Anterior cingulate cortex (tissue), 58 donors: Measurements from ENCODE around the gene SLC25A42.
"Not testable (repeated sequence)": the region's sequence is repeated elsewhere in the genome, so short reads cannot be mapped to it uniquely, and the experiment has no call there.

Source experiments
- DNase-seq, 58 donors: peaks; one replicate each; lab custom pipeline; 2025; lab: John Stamatoyannopoulos, UW

The SLC25A42 gene, protein sequence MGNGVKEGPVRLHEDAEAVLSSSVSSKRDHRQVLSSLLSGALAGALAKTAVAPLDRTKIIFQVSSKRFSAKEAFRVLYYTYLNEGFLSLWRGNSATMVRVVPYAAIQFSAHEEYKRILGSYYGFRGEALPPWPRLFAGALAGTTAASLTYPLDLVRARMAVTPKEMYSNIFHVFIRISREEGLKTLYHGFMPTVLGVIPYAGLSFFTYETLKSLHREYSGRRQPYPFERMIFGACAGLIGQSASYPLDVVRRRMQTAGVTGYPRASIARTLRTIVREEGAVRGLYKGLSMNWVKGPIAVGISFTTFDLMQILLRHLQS

DNA sequence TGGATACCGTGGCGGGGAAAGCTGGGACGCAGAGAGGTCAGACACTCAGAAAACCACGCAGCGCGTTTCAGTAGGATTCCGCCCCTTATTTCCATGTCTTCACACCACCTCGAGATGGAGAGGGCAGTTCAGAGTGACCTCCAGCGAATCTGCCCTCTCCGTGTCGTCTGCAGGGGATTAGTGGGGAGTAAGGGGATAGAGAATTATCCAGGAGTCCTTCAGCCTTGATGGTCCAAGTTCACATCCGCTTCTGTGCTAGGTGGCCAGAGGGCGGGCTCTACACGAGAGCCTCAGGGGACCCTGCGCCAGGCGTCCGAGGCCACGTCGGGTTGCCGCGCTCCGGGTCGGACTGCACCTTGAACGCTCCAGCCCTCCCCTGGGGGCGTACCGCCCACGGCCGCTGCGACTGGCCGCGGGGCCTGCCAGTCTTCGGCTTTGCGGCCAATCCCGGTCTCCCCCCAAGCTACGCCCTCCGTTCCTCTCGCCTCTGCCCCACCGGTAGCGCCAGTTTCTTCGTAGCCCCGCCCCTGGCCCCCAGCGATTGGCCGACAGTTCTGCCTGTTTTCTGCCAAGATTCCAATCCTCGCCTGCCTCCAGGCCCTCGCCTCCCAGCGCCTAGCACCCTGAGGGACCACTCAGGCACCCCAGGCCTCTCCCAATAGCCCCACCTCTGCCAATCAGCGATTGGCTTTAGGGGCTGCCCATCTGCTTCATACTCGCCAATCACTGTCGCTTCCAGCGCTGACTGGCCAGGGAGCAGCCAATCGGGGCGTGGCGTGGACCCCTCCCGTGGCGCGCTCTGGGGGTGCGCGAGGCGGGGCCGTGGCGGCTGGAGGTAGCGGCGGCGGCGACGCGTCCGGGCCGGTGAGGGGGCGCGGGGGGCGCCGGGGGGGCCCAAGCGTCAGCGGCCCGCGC is at the start of gene SLC25A42:
TSS of gene SLC25A42 (plus strand) at position 812 of the 915 bp plus-strand sequence. CDS start 32,131 bp downstream, outside the sequence.
- DNase-seq = peak; percentile 92 to 100 (median 100)

DNA sequence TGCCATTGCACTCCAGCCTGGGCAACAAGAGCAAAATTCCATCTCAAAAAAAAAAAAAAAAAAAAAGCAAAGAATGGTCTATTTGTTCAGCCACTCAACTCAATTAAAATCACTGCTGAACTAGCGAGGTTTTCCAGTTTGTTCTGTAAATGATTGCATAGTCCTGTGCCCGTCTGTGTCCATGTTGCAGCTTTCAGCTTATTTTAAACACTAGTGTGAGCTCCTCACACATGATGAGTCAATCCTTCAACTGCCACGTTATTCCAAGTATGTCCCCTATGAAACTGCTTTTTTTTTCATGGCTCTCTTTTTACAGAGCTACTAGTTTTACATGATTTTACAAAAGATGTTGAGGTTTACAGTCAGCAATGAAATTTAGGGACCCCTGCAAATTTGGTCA is 42.7 kb upstream of the SLC25A42 start:
- peak in 3 of 58 donors; percentile 3 to 51 (median 42) for DNase-seq

DNA sequence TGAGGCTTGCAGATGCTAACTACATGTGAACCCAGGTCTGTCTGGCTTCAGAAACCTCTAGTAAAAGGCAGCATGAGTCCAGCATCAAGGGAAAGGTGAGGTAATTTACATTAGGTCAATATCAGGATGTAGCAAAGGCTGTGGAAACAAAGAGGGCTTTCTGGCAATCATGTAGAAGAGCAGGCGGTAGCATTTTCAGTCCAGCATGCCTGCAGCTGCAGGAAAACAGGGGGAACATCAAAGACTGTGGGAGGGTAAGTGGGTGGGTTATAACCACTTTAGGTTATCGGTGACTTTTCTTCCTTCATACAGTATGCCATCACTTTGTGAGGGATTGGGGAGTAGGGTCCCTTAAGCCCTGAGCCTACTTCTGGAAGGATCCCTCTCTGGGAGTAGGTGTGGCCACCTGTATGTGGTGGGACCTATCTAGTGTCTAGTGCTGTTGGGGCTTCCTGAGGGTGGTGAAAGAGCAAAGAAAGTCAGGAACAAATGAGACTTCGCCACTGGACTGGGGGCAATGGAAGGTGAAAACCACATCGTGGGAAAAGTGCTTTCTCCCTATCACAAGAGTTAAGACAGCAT is 41.3 kb upstream of the SLC25A42 start:
- no peak for DNase-seq

DNA sequence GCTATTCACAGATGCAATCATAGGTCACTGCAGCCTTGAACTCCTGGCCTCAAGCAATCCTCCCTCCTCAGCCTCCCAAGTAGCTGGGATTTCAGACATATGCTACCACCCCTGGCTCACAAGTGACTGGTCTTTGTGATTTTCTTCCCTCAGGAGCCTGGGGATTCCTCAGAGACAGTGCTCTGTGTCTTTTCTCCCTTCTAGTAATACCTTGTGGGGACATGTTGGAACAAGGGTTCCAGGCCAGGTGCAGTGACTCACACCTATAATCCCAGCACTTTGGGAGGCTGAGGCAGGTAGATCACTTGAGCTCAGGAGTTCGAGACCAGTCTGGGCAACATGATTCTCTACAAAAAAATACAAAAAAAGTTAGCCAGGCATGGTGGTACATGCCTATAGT is 40.4 kb upstream of the SLC25A42 start:
- not testable (repeated sequence) for DNase-seq

DNA sequence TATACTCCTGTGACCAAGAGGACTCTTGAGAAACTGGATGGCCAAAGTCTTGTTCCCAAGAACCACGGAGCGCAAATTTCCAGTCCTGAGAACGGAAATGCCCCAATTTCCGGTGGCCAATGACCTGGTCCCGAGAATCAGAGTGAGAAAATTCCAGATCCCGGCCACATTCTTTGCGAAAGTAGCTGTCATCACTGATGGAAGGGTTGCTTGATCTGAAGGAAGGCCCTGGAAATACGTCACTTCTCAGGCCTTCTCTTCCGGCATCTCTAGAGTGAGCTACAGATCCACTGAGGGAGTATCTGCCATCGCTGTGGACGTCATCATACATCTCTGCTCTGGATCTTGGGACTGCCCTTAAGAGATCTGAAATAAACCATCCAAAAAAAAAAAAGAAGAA is 37.9 kb upstream of the SLC25A42 start:
- no peak for DNase-seq

DNA sequence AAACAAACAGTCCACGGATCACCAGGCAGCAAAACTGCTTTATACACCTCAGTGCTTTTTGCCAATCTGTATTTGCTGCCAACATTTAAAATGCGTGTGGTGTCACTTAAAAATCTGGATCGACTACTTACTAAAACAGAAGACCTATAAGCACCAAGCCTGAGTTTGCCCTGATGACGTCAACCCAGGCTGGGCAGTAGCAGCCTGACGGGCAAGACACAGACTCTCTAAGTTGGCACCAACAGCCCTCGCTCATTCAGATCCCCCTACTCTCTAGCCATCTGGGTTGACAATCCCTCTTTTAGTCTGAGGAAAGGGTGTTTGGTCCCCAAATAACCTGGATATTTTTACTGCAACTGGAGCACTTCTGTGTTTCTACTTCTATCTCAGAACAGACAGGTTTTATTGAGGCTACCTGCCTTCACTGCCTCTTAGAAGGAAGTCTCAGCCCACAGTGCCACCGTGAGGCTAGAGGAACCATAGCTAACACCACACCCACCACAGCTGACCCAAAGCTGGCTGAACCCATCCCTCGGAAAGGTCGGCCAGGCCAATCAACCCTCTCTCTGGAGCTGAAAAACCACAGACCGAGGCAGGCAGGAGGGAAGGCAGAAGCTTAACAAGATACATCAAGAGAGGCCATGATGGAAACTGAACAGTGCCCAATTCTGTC is 37.4 kb upstream of the SLC25A42 start:
- DNase-seq = peak in 8 of 58 donors; percentile 2 to 14 (median 6)

DNA sequence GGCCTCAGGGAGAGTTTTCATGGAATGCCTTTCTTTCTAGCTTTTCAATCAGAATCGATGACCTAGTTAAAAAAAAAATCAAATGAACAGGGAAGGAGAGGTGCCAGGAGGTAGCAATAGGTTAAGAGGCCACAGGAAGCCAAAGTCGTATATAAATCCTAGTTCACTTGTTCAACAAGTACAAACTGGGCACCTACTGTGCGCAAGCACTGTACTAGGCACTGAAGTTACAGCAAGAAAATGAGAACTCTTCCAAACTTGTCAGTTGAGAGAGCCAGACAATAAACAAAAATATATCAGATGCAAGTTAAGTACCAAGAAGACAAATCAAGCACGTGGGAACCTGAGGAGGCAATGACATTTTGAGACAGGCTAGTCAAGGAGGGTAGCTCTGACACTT is 36.6 kb upstream of the SLC25A42 start:
- no peak for DNase-seq

DNA sequence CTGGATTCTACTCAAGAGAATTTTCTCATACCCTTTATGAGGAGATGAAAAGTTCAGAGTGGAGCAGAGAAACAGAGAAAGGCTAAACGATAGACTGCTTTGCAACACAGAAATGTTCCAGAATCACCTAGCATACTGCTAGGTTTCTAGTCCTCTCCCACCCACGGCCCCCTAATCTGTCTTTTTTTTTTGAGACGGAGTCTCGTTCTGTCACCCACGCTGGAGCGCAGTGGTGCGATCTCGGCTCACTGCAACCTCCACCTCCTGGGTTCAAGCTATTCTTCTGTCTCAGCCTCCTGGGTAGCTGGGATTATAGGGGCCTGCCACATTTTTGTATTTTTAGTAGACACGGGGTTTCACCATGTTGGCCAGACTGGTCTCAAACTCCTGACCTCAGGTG is 35.3 kb upstream of the SLC25A42 start:
- peak in 1 of 58 donors; percentile 6 for DNase-seq

DNA sequence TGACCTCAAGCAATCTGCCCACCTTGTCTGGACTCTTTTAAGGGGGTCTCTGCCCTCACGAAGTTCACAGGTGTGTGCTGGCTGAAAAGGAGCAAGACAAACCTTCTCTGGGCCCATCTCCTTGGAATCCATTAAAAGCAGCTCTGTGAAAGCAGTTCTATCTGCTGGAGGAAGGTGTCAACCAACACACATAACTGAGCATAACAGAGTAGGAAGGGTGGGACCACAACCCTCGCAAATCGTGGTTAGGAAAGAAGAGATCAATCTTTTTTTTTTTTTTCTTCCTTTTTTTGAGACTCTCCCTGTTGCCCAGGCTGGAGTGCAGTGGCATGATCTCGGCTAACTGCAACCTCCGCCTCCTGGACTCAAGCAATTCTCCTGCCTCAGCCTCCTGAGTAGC is 31.9 kb upstream of the SLC25A42 start:
- DNase-seq = no peak

DNA sequence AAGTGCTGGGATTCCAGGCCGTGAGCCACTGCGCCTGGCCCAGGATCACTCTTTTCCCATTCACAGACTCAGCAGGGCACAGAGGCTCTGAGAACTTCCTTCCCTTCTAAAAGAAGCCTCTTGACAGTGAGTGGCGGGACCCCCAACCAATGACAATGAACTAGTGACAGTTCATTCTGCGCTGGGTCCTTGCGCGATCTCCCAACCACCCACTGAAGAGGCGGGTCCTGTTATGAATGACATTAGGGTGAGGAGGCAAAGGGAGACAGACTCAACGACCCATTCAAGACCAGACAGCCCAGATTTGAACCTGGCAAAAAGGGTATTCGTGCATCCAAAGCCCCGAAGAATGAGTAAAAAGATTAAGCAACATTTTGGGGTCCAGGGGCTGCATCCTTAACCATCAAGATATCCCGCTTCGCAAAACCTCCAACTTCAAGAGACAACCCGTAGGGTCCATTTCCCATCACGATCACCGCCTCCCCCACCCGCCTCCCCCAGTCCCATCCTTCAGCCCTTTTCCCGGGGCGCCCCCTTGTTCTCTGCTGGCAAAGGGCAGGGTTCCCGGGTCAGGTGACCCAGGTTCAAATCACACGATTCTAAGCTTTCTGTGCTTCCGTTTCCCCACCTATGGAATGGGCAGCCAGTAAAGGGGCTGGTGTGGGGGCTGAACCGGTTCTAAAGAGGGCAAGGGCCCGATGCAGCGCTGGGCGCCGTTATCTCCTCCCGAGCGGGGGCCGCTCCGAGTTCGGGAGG is 31.2 kb upstream of the SLC25A42 start:
- peak in 57 of 58 donors; percentile 4 to 93 (median 75) for DNase-seq

DNA sequence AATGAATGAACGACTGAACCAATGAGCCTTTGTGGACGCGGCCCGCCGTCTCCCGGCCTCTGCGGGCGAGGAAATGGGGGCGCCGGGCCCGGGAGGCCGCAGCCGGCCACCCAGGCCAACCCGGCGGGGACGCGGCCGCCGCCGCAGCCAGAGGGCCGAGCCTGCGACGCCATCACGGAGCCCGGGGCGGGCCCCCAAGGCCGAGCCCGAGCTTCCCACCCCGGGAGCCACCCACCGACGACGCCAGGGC is 30.7 kb upstream of the SLC25A42 start:
- peak in 1 of 58 donors; percentile 46 for DNase-seq

DNA sequence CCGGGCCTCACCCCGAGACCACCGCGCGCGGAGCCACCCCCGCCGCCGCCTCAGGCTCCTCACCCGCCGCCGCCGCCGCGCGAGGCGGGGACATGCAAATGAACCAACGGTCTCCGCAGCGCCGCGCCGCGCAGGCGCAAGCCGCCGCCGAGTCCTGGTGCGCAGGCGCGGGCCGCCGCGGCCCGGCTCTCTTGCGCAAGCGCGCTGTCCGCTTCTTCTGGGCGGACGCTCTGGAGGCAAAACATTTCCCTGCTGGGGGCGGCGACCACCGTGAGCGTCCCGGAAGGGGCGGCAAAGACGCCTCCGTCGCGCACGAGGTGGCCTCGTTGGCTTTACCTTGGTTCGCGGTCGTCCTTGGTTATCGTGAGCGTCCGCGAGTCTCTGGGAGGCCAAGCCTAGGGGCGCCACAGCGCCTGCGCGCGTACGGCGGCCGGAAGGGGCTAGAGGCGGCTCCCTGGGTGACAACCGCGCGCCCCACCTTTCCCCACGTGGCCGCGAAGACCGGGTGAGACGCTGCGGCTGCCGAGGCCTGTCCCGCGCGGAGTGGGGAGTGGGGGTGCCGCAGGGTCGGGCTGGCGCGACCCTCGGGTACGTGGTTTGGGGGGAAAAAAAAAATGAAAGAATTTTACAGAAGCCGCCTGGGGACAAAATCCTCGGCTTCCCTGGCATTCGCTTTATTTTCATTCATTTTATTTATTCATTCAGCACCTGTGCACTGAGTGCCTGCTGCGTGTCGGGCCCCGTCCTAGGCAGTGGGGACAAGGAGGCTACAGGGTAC is 30.2 kb upstream of the SLC25A42 start, which contains the start of the genes ARMC6 and SUGP2:
TSS of gene ARMC6 (plus strand) at position 178 of the 778 bp plus-strand sequence. CDS start 607 bp downstream, outside the sequence.
TSS of gene SUGP2 (minus strand) at position 92 of the 778 bp plus-strand sequence. CDS start 2,446 bp downstream, outside the sequence.
- DNase-seq = peak in 57 of 58 donors; percentile 54 to 97 (median 85)

DNA sequence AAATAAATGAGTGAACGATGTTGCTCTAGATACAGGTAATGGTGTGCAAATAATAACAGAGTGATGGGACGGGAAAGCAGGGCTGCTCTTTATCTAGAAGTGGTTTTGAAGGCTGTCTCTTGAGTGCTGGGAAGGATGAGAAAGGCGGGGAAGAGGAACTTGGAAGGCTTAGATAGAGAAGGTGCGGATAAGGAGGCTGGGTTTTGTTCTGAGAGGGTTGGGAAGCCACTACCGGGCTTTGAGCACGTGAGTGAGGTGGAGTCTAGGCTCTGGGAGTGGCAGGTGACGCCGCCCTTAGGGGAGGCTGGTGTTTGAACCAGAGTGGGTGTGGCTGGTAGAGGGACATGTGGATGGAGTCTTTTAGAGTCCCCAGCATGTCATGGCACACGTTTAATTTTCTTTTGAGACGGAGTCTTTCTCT is 29.6 kb upstream of the SLC25A42 start:
- DNase-seq = peak in 32 of 58 donors; percentile 8 to 53 (median 26)

DNA sequence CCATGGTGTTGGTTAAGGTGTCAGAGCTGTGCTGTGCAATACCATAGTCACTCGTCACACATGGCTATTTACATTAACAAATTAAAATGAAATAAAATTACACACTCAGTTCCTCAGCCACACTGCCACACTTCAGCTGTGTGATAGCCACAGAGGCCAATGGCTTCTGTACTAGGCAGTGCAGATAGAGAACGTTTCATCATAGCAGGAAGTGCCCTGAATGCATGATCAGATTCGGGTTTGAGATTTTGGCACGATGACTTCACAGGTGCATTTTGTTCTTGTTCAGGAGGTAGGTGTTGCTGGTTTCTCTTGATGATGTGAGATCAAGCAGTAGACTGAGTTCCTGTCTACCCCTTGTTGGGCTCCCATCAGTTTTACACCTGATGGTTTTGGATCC is 23.9 kb upstream of the SLC25A42 start:
- DNase-seq = no peak

DNA sequence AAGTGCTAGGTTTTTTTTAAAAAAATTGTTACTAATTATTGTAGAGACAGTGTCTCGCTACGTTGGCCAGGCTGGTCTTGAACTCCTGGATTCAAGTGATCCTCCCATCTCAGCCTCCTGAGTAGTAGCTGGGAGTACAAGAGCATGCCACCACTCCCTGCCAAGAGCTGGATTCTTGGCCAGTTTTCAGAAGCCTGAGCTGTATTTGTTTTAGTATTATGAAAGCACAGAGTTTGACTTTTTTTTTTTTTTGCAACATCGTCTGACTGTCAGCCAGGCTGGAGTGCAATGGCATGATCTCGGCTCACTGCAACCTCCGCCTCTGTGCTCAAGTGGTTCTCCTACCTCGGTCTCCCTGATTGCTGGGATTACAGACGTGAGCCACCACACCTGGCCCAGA is 23.4 kb upstream of the SLC25A42 start:
- no peak for DNase-seq

DNA sequence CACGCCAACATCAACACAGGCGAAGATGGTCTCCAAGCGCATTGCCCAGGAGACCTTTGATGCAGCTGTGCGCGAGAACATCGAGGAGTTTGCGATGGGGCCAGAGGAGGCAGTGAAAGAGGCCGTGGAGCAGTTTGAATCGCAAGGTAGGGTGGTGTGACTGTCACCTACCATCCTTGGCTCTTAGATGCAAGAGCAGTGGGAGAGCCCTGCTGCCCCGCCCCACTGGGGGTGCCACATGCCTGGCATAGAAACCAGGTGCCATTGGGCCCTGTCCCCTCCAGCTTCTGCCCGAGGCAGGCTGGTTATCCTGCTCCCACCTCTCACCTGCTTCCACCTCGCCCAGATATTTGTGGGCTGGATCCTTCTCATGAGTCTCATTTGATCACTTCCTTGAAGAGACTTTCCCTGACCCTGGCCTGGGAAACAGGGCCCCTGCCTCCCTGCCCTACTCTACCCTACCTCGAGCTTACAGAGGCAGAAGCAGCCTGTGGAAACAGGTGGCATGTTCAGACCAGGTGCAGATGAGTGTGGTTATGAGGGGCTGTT is 21.0 kb upstream of the SLC25A42 start:
- no peak for DNase-seq

DNA sequence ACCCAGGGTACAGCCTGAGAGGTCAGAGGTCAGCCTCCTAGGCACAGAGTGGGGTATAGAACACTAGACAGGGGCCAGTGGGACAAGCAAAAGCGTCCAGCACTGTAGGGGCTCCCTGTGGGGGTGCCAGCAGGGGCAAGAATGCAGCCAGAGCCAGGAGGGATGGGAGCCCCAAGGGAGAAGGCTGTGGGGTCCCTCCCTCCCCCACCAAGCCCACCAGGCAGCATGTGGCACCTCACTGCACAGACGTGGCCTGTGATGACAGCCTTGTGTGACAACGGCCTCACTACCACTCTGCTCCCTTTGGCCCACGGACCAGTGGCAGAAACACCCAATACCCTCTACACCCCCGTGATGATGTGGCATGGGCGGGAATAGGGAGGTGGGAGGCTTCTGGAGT is 20.3 kb upstream of the SLC25A42 start:
- DNase-seq = no peak

DNA sequence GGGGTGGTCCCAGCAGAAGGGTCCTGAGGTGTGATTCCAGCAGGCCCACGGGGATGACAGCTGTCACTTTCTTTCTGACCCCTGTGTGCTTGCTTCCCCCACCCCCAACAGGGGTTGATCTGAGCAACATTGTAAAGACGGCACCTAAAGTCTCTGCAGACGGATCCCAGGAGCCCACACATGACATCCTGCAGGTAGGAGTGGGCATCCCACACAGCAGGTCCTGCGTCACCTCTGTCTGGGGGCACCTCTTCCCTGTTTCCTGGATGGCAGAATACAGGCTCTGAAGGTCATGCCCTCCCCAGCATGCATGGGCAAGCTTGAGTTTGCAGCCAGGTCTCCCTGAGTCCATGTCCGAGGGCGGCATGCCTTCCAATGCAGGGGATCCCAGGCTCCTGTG is 19.9 kb upstream of the SLC25A42 start:
- no peak for DNase-seq

DNA sequence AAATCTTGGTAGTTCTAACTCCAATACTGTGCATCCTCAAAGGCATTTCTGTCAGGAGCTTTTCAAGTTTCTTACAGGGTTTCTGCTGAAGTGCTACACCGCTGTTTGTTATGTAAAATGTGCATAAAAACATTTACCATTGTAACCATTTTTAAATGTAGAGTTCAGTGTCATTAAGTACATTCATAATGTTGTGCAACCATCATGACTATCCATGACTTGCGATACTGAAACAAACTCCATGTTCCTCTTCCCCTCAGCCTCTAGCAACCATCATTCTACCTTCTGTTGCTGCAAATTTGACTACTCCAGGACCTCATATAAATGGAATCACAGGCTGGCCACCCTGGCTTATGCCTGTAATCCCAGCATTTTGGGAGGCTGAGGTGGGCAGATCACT is 14.4 kb upstream of the SLC25A42 start:
- DNase-seq = no peak
